ENCODE results near the gene PRKN.

The PRKN gene

DNA sequence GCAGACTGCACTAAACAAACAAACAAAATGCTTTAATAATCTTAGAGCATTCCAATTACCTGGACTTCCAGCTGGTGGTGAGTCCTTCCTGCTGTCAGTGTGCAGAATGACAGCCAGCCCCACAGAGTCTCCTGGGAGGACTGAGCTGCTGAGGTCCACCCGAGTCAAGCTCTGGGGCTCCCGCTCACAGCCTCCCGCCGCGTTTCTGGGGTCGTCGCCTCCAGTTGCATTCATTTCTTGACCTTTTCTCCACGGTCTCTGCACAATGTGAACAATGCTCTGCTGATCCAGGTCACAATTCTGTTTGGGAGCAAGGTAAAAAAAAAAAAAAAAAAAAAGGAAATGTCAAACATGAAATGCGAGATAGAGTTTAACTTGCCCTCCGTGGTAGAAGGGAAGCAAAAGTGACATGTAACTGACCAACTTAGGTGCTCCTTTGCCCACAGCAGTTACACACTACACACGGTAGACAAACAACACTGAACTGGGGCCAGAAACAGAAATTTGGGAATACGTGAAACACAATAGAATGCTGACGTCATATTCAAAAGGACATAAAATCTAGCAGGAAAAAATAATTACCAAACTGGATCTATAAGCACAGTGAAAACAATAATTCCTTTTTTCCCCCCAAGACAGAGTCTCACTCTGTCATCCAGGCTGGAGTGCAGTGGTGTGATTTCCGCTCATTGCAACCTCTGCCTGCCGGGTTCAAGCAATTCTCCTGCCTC, 464.9 kb downstream of the PRKN start:
- no peak overlapping the region for H3K27ac ChIP-seq
- no peaks in the 10 kb centered on the region for H3K4me1 ChIP-seq (ENCODE audit: low read depth, poor library complexity, severe bottlenecking)
- H3K36me3 ChIP-seq (ENCODE audit: insufficient read depth) = no peaks in the 10 kb centered on the region
- no peaks in the 10 kb centered on the region for H4K20me1 ChIP-seq (ENCODE audit: insufficient read depth)
- no peak overlapping the region for H3K4me3 ChIP-seq (IDR thresholded peaks at IDR 0.05; ENCODE audit: insufficient read depth, low read depth, low read length)
- TF ChIP-seq, protein P1, sequence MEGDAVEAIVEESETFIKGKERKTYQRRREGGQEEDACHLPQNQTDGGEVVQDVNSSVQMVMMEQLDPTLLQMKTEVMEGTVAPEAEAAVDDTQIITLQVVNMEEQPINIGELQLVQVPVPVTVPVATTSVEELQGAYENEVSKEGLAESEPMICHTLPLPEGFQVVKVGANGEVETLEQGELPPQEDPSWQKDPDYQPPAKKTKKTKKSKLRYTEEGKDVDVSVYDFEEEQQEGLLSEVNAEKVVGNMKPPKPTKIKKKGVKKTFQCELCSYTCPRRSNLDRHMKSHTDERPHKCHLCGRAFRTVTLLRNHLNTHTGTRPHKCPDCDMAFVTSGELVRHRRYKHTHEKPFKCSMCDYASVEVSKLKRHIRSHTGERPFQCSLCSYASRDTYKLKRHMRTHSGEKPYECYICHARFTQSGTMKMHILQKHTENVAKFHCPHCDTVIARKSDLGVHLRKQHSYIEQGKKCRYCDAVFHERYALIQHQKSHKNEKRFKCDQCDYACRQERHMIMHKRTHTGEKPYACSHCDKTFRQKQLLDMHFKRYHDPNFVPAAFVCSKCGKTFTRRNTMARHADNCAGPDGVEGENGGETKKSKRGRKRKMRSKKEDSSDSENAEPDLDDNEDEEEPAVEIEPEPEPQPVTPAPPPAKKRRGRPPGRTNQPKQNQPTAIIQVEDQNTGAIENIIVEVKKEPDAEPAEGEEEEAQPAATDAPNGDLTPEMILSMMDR (conservative IDR thresholded peaks at IDR 0.05; ENCODE audit: low read depth, low read length) = no peak
- no peak overlapping the region for H3K4me2 ChIP-seq
- H3K9ac ChIP-seq = no peak overlapping the region
- H2AFZ ChIP-seq (ENCODE audit: low read depth) = no peak overlapping the region
- no peaks in the 10 kb centered on the region for H3K79me2 ChIP-seq (ENCODE audit: insufficient read depth, low read depth)
- no peaks in the 10 kb centered on the region for H3K27me3 ChIP-seq (ENCODE audit: insufficient read depth, low read depth)

DNA sequence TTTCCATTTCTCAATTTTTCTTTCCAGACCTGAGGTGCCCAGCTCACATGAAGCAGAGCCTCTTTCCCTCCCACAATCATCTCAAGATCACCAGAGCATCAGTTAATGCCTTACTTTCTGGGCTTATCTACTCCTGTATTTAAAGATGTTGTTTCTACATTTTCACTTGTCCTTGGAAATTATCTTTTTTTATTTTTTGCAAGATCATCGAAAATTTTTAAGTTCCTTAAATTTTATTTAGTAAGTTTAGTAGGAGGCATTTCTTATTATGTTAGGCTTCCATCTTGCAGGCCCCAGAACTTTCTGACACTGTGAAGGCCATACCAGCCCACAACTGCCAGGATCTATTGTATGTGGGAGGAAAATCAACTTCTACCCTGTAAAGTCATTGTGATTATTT, 466.0 kb downstream of the PRKN start:
- H3K27me3 ChIP-seq (ENCODE audit: insufficient read depth, low read depth) = no peaks in the 10 kb centered on the region
- H3K4me3 ChIP-seq (IDR thresholded peaks at IDR 0.05; ENCODE audit: insufficient read depth, low read depth, low read length) = no peak overlapping the region
- H3K79me2 ChIP-seq (ENCODE audit: insufficient read depth, low read depth) = no peaks in the 10 kb centered on the region
- no peaks in the 10 kb centered on the region for H3K36me3 ChIP-seq (ENCODE audit: insufficient read depth)
- no peak overlapping the region for H3K9ac ChIP-seq
- no peak overlapping the region for H2AFZ ChIP-seq (ENCODE audit: low read depth)
- no peaks in the 10 kb centered on the region for H4K20me1 ChIP-seq (ENCODE audit: insufficient read depth)
- no peaks in the 10 kb centered on the region for H3K4me1 ChIP-seq (ENCODE audit: low read depth, poor library complexity, severe bottlenecking)
- TF ChIP-seq, protein P1 (conservative IDR thresholded peaks at IDR 0.05; ENCODE audit: low read depth, low read length) = no peak
- no peak overlapping the region for H3K27ac ChIP-seq
- no peak overlapping the region for H3K4me2 ChIP-seq

DNA sequence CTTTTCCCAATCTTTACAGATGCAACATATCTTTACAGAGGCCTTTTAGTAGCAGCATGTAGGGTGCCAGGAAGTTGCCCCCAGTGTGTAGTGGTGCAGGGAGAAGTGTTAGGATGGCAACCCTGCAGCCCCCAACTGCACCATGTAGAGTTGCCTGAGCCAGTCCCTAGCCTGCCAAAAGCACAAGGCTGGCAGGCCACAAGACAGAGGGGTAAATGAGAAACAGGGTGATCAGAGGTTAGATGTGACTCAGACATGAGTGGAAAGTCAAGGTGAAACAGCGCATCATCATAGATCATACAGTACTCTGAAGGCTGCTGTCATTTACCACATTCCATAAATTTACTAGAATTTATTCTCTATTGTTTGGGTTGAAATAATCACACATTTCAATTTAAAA, 467.5 kb downstream of the PRKN start:
- Histone ChIP-seq H2AFZ (ENCODE audit: low read depth) (no peak overlapping the region), H3K27me3 (ENCODE audit: insufficient read depth, low read depth) (no peaks in the 10 kb centered on the region), H3K4me3 (IDR thresholded peaks at IDR 0.05; ENCODE audit: insufficient read depth, low read depth, low read length) (no peak overlapping the region), H3K79me2 (ENCODE audit: insufficient read depth, low read depth) (no peaks in the 10 kb centered on the region), H3K9ac (no peak overlapping the region), H4K20me1 (ENCODE audit: insufficient read depth) (no peaks in the 10 kb centered on the region), H3K27ac (no peak overlapping the region), H3K4me1 (ENCODE audit: low read depth, poor library complexity, severe bottlenecking) (no peaks in the 10 kb centered on the region), H3K4me2 (no peak overlapping the region), H3K36me3 (ENCODE audit: insufficient read depth) (no peaks in the 10 kb centered on the region)
- TF ChIP-seq, protein P1 (conservative IDR thresholded peaks at IDR 0.05; ENCODE audit: low read depth, low read length) = no peak

DNA sequence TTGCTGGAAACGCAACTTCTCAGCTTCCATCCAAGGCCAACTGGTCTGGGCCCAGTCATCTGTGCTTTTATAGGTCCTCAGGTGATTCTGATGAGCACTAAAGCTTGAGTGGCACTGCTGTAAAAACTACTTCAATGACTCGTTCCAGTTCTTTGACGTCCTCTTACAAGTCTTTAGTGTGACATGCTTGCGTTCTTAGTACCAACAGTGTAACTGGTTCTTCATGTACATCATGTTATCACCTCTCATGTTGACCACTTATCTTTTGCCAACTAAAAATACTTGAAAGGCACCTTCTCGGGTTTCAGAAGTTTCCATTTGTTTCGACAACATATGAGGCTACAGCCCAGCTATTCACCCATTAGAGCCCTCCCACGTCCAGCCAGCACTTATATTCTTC, 468.9 kb downstream of the PRKN start:
- TF ChIP-seq, protein P1 (conservative IDR thresholded peaks at IDR 0.05; ENCODE audit: low read depth, low read length) = no peak
- no peak overlapping the region for H2AFZ ChIP-seq (ENCODE audit: low read depth)
- H3K4me1 ChIP-seq (ENCODE audit: low read depth, poor library complexity, severe bottlenecking) = no peaks in the 10 kb centered on the region
- H3K4me3 ChIP-seq (IDR thresholded peaks at IDR 0.05; ENCODE audit: insufficient read depth, low read depth, low read length) = no peak overlapping the region
- H3K36me3 ChIP-seq (ENCODE audit: insufficient read depth) = no peaks in the 10 kb centered on the region
- no peak overlapping the region for H3K27ac ChIP-seq
- no peaks in the 10 kb centered on the region for H3K27me3 ChIP-seq (ENCODE audit: insufficient read depth, low read depth)
- H3K9ac ChIP-seq = no peak overlapping the region
- H3K79me2 ChIP-seq (ENCODE audit: insufficient read depth, low read depth) = no peaks in the 10 kb centered on the region
- no peak overlapping the region for H3K4me2 ChIP-seq
- H4K20me1 ChIP-seq (ENCODE audit: insufficient read depth) = no peaks in the 10 kb centered on the region
